ENCODE measurements around the gene NETO1. TPM values are rescaled to one million over a fixed set of nuclear protein-coding genes. Genes with fewer than 3 reads are reported as not detected.

The NETO1 gene
- total RNA-seq, 1 donor, result not detected

DNA sequence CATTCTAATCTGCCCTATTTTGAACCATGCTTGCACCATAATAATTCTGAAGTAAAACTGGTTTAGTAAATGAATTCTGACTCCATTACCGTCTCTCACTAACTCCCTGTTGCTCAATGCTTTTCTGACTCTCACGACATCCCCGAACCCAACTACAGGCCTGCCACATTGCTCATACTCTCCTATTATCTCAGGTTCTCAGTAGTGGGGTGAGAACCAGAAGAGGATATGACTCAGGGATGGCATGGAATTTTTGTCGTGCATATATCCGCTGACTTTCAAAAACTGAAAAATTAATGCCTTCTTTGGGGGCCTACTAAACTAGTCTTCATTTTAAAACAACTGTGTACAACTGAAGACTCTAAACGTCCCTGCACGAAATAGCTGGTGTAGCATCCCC lies 34.3 kb downstream of the NETO1 start:
- Histone ChIP-seq H3K4me3 (ENCODE audit: insufficient read depth, low read length) (no peak overlapping the region), H3K9me3 (ENCODE audit: low read depth, low read length) (peaks cover 4% of the 10 kb centered on the region), H3K4me1 (ENCODE audit: insufficient read depth, low read length) (no peaks in the 10 kb centered on the region), H4K20me1 (ENCODE audit: insufficient read depth, low read length) (no peaks in the 10 kb centered on the region), H3K27me3 (ENCODE audit: insufficient read depth, low read length) (no peaks in the 10 kb centered on the region), H2AFZ (ENCODE audit: low read length) (no peak overlapping the region), H3K4me2 (ENCODE audit: insufficient read depth, low read length) (no peak overlapping the region), H3K36me3 (ENCODE audit: insufficient read depth, low read length) (no peaks in the 10 kb centered on the region), H3K79me2 (ENCODE audit: insufficient read depth, low read length) (no peaks in the 10 kb centered on the region), H3K27ac (ENCODE audit: low read depth, low read length) (no peak overlapping the region)
- TF ChIP-seq CTCF (IDR thresholded peaks at IDR 0.05; ENCODE audit: extremely low read depth, low read depth, low read length), result no peak
- DNase-seq (ENCODE audit: insufficient read length, low spot score, missing footprints), result no peak

GRCh38 chr18:72830109-72830508 lies 37.7 kb downstream of the NETO1 start:
- Histone ChIP-seq H3K9me3 (ENCODE audit: low read depth, low read length) (peaks cover 2% of the 10 kb centered on the region), H3K4me2 (ENCODE audit: insufficient read depth, low read length) (no peak overlapping the region), H3K27me3 (ENCODE audit: insufficient read depth, low read length) (no peaks in the 10 kb centered on the region), H3K4me3 (ENCODE audit: insufficient read depth, low read length) (no peak overlapping the region), H3K36me3 (ENCODE audit: insufficient read depth, low read length) (no peaks in the 10 kb centered on the region), H3K27ac (ENCODE audit: low read depth, low read length) (no peak overlapping the region), H2AFZ (ENCODE audit: low read length) (no peak overlapping the region), H3K4me1 (ENCODE audit: insufficient read depth, low read length) (no peaks in the 10 kb centered on the region), H3K79me2 (ENCODE audit: insufficient read depth, low read length) (no peaks in the 10 kb centered on the region), H4K20me1 (ENCODE audit: insufficient read depth, low read length) (no peaks in the 10 kb centered on the region)
- no peak for DNase-seq (ENCODE audit: insufficient read length, low spot score, missing footprints)
- TF ChIP-seq CTCF (IDR thresholded peaks at IDR 0.05; ENCODE audit: extremely low read depth, low read depth, low read length), result no peak

DNA sequence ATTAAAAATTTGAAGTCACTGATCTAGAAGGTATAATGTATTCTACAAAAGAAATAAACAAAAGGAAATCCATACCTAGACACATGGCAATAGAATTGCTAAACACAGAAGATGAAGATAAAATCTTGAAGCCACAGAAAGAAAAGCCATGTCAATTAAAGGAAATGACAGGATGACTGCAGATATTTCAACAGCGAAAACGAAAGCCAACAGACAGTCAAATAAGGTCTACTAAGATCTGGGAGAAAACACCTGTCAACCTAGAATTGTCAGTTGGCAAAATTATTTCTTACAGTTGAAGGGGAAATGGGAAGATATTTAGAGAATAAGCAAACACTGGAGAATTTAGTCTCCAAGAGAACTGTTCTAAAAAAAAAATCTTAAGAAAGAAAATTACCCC lies 39.2 kb downstream of the NETO1 start:
- Histone ChIP-seq H3K4me2 (ENCODE audit: insufficient read depth, low read length) (no peak overlapping the region), H2AFZ (ENCODE audit: low read length) (no peak overlapping the region), H4K20me1 (ENCODE audit: insufficient read depth, low read length) (no peaks in the 10 kb centered on the region), H3K79me2 (ENCODE audit: insufficient read depth, low read length) (no peaks in the 10 kb centered on the region), H3K4me3 (ENCODE audit: insufficient read depth, low read length) (no peak overlapping the region), H3K27me3 (ENCODE audit: insufficient read depth, low read length) (no peaks in the 10 kb centered on the region), H3K27ac (ENCODE audit: low read depth, low read length) (no peak overlapping the region), H3K36me3 (ENCODE audit: insufficient read depth, low read length) (no peaks in the 10 kb centered on the region), H3K9me3 (ENCODE audit: low read depth, low read length) (peaks cover 2% of the 10 kb centered on the region), H3K4me1 (ENCODE audit: insufficient read depth, low read length) (no peaks in the 10 kb centered on the region)
- no peak for DNase-seq (ENCODE audit: insufficient read length, low spot score, missing footprints)
- TF ChIP-seq CTCF (IDR thresholded peaks at IDR 0.05; ENCODE audit: extremely low read depth, low read depth, low read length), result no peak

- Histone ChIP-seq H3K9me3 (ENCODE audit: low read depth, low read length) (no peaks in the 10 kb centered on the region), H3K79me2 (ENCODE audit: insufficient read depth, low read length) (no peaks in the 10 kb centered on the region), H3K4me3 (ENCODE audit: insufficient read depth, low read length) (no peak overlapping the region), H3K36me3 (ENCODE audit: insufficient read depth, low read length) (no peaks in the 10 kb centered on the region), H3K27ac (ENCODE audit: low read depth, low read length) (no peak overlapping the region), H3K4me2 (ENCODE audit: insufficient read depth, low read length) (no peak overlapping the region), H4K20me1 (ENCODE audit: insufficient read depth, low read length) (no peaks in the 10 kb centered on the region), H3K27me3 (ENCODE audit: insufficient read depth, low read length) (no peaks in the 10 kb centered on the region), H2AFZ (ENCODE audit: low read length) (no peak overlapping the region), H3K4me1 (ENCODE audit: insufficient read depth, low read length) (no peaks in the 10 kb centered on the region)
- DNase-seq (ENCODE audit: insufficient read length, low spot score, missing footprints), result no peak
- no peak for TF ChIP-seq CTCF (IDR thresholded peaks at IDR 0.05; ENCODE audit: extremely low read depth, low read depth, low read length)
Measured at GRCh38 chr18:72826736-72827135, 41.1 kb downstream of the NETO1 start.

All from osteoblast (primary cell).